Measurements from ENCODE around the gene CACNA1A.
"Not testable (repeated sequence)": the region's sequence is repeated elsewhere in the genome, so short reads cannot be mapped to it uniquely, and the experiment has no call there.

GRCh38 chr19:13202112-13202511 is 304.2 kb downstream of the CACNA1A start:
- TF ChIP-seq, protein P1, sequence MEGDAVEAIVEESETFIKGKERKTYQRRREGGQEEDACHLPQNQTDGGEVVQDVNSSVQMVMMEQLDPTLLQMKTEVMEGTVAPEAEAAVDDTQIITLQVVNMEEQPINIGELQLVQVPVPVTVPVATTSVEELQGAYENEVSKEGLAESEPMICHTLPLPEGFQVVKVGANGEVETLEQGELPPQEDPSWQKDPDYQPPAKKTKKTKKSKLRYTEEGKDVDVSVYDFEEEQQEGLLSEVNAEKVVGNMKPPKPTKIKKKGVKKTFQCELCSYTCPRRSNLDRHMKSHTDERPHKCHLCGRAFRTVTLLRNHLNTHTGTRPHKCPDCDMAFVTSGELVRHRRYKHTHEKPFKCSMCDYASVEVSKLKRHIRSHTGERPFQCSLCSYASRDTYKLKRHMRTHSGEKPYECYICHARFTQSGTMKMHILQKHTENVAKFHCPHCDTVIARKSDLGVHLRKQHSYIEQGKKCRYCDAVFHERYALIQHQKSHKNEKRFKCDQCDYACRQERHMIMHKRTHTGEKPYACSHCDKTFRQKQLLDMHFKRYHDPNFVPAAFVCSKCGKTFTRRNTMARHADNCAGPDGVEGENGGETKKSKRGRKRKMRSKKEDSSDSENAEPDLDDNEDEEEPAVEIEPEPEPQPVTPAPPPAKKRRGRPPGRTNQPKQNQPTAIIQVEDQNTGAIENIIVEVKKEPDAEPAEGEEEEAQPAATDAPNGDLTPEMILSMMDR (tag by site-specific recombination; IDR thresholded peaks at IDR 0.05), result not testable (repeated sequence)
- TF ChIP-seq ZNF785 (tag by site-specific recombination; IDR thresholded peaks at IDR 0.05); ZNF121 (tag by site-specific recombination; IDR thresholded peaks at IDR 0.05); ZNF837 (tag by site-specific recombination; IDR thresholded peaks at IDR 0.05); GLIS2 (tag by site-specific recombination; IDR thresholded peaks at IDR 0.05); HOXC10 (CRISPR knock-in tag; IDR thresholded peaks at IDR 0.05): not testable (repeated sequence)
- TF ChIP-seq, protein P2, sequence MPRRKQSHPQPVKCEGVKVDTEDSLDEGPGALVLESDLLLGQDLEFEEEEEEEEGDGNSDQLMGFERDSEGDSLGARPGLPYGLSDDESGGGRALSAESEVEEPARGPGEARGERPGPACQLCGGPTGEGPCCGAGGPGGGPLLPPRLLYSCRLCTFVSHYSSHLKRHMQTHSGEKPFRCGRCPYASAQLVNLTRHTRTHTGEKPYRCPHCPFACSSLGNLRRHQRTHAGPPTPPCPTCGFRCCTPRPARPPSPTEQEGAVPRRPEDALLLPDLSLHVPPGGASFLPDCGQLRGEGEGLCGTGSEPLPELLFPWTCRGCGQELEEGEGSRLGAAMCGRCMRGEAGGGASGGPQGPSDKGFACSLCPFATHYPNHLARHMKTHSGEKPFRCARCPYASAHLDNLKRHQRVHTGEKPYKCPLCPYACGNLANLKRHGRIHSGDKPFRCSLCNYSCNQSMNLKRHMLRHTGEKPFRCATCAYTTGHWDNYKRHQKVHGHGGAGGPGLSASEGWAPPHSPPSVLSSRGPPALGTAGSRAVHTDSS (tag by site-specific recombination; IDR thresholded peaks at IDR 0.05), result not testable (repeated sequence)

All from HEK293 (cell line).